Liver (tissue), 3 donors: ENCODE data around the gene MLEC.

Source experiments
- EGR1 ChIP-seq, 2 donors: IDR thresholded peaks; 2 replicates each; pipeline ENCODE4 v1.6.1; 2016 to 2018; ENCODE audit warnings: antibody characterized with exemption in 2 of 2, low read depth in 2 of 2
- FOXA1 ChIP-seq: IDR thresholded peaks from 2 replicates; pipeline ENCODE4 v1.6.1; 2016; ENCODE audit warnings: antibody characterized with exemption
- GABPA ChIP-seq, 2 donors: IDR thresholded peaks in 1 of 2; conservative IDR thresholded peaks in 1 of 2; 2 replicates each; pipeline ENCODE4 v1.6.1; 2016; ENCODE audit warnings: antibody characterized with exemption in 2 of 2, mild to moderate bottlenecking in 1 of 2, moderate library complexity in 1 of 2
- HNF4A ChIP-seq, 2 donors: conservative IDR thresholded peaks; 2 replicates each; pipeline ENCODE4 v1.6.1; 2016; ENCODE audit warnings: antibody characterized with exemption in 2 of 2, mild to moderate bottlenecking in 2 of 2
- JUND ChIP-seq, 2 donors: IDR thresholded peaks; 2 replicates each; pipeline ENCODE4 v1.6.1; 2016; ENCODE audit warnings: antibody characterized with exemption in 2 of 2
- RAD21 ChIP-seq, 2 donors: IDR thresholded peaks; 2 replicates each; pipeline ENCODE4 v1.6.1; 2016; ENCODE audit warnings: antibody characterized with exemption in 2 of 2, mild to moderate bottlenecking in 2 of 2
- REST ChIP-seq: IDR thresholded peaks from 2 replicates; pipeline ENCODE4 v1.6.1; 2016; ENCODE audit warnings: antibody characterized with exemption, mild to moderate bottlenecking
- SP1 ChIP-seq: IDR thresholded peaks from 2 replicates; pipeline ENCODE4 v1.6.1; 2018; ENCODE audit warnings: antibody characterized with exemption, mild to moderate bottlenecking
- TAF1 ChIP-seq: conservative IDR thresholded peaks from 2 replicates; pipeline ENCODE4 v1.6.1; 2016; ENCODE audit warnings: antibody characterized with exemption, mild to moderate bottlenecking
- YY1 ChIP-seq: IDR thresholded peaks from 2 replicates; pipeline ENCODE4 v1.6.1; 2016; ENCODE audit warnings: antibody characterized with exemption, mild to moderate bottlenecking
- ZBTB33 ChIP-seq: IDR thresholded peaks from 2 replicates; pipeline ENCODE4 v1.6.1; 2016; ENCODE audit warnings: antibody characterized with exemption
- TF ChIP-seq, protein P1 (sequence below): fragments of 150-350 bp; IDR thresholded peaks from 2 replicates; pipeline ENCODE4 v1.5.1; 2017; ENCODE audit warnings: improper control_type of control experiment, low read depth, low read length; ENCODE audit not compliant: missing input control
- donor health status: healthy.
- donor health status: healthy.

GRCh38 chr12:120739031-120739762 lies 52.2 kb downstream of the MLEC start:
- TF ChIP-seq, protein P1, sequence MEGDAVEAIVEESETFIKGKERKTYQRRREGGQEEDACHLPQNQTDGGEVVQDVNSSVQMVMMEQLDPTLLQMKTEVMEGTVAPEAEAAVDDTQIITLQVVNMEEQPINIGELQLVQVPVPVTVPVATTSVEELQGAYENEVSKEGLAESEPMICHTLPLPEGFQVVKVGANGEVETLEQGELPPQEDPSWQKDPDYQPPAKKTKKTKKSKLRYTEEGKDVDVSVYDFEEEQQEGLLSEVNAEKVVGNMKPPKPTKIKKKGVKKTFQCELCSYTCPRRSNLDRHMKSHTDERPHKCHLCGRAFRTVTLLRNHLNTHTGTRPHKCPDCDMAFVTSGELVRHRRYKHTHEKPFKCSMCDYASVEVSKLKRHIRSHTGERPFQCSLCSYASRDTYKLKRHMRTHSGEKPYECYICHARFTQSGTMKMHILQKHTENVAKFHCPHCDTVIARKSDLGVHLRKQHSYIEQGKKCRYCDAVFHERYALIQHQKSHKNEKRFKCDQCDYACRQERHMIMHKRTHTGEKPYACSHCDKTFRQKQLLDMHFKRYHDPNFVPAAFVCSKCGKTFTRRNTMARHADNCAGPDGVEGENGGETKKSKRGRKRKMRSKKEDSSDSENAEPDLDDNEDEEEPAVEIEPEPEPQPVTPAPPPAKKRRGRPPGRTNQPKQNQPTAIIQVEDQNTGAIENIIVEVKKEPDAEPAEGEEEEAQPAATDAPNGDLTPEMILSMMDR: no peak
- no peak for TF ChIP-seq HNF4A (conservative IDR thresholded peaks at IDR 0.05)
- no peak for TF ChIP-seq RAD21 (IDR thresholded peaks at IDR 0.05)
- no peak for TF ChIP-seq YY1
- no peak for TF ChIP-seq EGR1 (IDR thresholded peaks at IDR 0.05; ENCODE audit: low read depth in 2 of 2)
- no peak for TF ChIP-seq JUND (IDR thresholded peaks at IDR 0.05)
- no peak for TF ChIP-seq GABPA (IDR thresholded peaks at IDR 0.05 in 1 of 2, conservative IDR thresholded peaks at IDR 0.05 in 1 of 2)
- no peak for TF ChIP-seq FOXA1
- no peak for TF ChIP-seq TAF1
- TF ChIP-seq ZBTB33: no peak
- no peak for TF ChIP-seq SP1
- no peak for TF ChIP-seq REST
